OCI-LY3 (cell line): ENCODE measurements around the gene ERC1.

Experiments
- EZH2phosphoT487 ChIP-seq: fragments of 200-600 bp; shearing (Covaris generic); IDR thresholded peaks from 2 replicates; pipeline ENCODE4 v1.6.1; 2018; ENCODE audit warnings: antibody characterized with exemption, mixed run types, low read depth
- TF ChIP-seq, protein P1 (sequence below): fragments of 200-600, 300-600 bp; sonication (generic); IDR thresholded peaks from 2 replicates; pipeline ENCODE4 v1.5.1; 2014; ENCODE audit warnings: antibody characterized with exemption, low read length, low read depth

DNA sequence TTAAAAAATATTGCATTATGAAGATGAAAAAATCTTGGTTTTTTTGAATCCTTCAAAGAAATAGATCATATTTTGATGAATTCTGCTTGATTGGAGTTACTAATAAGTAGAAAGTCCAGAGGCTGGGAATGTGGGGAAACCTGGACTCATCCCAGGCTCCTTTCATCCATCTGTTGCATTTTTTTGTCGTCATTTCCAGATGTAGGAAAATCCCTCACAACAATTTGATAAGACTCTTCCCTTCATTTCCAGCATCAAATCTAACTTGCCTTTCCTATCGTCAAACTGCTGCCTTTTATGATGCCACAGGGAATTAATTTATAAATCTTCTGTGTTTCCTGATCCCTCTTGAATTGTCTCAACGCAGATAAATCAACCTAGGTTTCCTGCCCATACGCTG is 391.8 kb downstream of the ERC1 start:
- TF ChIP-seq, protein P1, sequence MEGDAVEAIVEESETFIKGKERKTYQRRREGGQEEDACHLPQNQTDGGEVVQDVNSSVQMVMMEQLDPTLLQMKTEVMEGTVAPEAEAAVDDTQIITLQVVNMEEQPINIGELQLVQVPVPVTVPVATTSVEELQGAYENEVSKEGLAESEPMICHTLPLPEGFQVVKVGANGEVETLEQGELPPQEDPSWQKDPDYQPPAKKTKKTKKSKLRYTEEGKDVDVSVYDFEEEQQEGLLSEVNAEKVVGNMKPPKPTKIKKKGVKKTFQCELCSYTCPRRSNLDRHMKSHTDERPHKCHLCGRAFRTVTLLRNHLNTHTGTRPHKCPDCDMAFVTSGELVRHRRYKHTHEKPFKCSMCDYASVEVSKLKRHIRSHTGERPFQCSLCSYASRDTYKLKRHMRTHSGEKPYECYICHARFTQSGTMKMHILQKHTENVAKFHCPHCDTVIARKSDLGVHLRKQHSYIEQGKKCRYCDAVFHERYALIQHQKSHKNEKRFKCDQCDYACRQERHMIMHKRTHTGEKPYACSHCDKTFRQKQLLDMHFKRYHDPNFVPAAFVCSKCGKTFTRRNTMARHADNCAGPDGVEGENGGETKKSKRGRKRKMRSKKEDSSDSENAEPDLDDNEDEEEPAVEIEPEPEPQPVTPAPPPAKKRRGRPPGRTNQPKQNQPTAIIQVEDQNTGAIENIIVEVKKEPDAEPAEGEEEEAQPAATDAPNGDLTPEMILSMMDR = no peak
- no peak for TF ChIP-seq EZH2phosphoT487
